ENCODE measurements around the gene KCNJ4. TPM values are rescaled to one million over a fixed set of nuclear protein-coding genes. Genes with fewer than 3 reads are reported as not detected.
"Not testable (repeated sequence)": the region's sequence is repeated elsewhere in the genome, so short reads cannot be mapped to it uniquely, and the experiment has no call there.

KCNJ4 gene
- total RNA-seq, 1 experiment from 2014 or later = not detected

DNA sequence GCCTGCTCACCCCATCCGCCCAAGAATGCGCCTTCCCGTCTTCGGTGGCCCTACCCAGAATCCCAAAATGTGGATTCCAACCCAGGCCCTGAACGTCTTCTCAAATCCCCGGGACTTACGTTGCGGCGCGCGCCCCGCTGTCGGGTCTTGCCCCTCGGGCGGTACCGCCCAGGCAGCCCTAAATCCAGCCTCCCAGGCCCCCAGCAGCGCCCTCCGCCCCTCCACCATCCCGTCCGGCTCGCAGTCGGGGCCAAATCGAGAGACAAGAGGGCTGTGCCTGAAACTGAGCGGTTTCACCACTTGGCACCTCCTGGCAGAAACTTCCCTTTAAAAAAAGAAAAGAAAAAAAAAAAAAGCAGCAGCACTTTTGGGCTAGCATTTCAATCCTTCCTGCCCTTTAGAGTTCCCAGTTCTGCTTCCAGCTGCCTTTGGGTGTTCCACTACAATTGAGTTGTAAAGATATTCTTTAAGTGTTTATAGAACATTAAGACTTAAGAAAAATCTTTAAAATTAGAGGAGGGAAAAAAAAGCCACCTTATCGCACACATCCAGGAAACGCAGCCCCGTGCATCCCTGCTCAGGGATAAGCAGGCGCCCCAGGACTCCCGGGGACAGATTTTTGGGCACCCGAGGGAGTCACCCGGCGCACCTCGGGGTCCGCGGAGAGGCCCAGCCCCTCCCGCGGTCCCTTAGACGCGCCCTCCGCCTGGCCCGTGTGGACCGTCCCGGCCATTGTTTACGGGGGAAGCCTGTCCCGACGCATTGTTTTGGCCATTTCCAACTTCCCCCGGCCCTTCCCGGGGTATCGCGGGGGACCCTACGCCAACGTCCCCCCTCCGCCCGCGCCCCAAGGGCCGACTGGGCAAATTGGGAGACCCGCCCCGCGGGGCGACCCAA is 57.6 kb downstream of the KCNJ4 start:
- CTCF ChIA-PET = interaction anchor here (0.6 kb wide), 1 partner anchor 83 kb away, joined by 4 read pairs; no protein-coding TSS in a partner anchor
- intact Hi-C loops (cut with micrococcal nuclease; ENCODE audit: unreplicated experiment) = no loop called here
- Mint-ChIP-seq H3K27me3 (ENCODE audit: unreplicated experiment) (peaks cover 17% of the 10 kb centered on the region), H3K9me3 (ENCODE audit: low read depth, unreplicated experiment) (no peaks in the 10 kb centered on the region), H3K4me3 (ENCODE audit: low read depth, unreplicated experiment) (peak overlapping the region; percentile 77), H3K27ac (ENCODE audit: unreplicated experiment) (peak overlapping the region; percentile 39), H3K36me3 (ENCODE audit: insufficient read depth, unreplicated experiment) (peaks cover 33% of the 10 kb centered on the region), H3K4me1 (ENCODE audit: low read depth, unreplicated experiment) (peaks cover 35% of the 10 kb centered on the region)
- BruUV-seq (replicated peaks) = no TSS peak
- TF ChIP-seq, protein P1, sequence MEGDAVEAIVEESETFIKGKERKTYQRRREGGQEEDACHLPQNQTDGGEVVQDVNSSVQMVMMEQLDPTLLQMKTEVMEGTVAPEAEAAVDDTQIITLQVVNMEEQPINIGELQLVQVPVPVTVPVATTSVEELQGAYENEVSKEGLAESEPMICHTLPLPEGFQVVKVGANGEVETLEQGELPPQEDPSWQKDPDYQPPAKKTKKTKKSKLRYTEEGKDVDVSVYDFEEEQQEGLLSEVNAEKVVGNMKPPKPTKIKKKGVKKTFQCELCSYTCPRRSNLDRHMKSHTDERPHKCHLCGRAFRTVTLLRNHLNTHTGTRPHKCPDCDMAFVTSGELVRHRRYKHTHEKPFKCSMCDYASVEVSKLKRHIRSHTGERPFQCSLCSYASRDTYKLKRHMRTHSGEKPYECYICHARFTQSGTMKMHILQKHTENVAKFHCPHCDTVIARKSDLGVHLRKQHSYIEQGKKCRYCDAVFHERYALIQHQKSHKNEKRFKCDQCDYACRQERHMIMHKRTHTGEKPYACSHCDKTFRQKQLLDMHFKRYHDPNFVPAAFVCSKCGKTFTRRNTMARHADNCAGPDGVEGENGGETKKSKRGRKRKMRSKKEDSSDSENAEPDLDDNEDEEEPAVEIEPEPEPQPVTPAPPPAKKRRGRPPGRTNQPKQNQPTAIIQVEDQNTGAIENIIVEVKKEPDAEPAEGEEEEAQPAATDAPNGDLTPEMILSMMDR (IDR thresholded peaks at IDR 0.05; ENCODE audit: unreplicated experiment) = no peak
- DNase-seq = peak; percentile 53

DNA sequence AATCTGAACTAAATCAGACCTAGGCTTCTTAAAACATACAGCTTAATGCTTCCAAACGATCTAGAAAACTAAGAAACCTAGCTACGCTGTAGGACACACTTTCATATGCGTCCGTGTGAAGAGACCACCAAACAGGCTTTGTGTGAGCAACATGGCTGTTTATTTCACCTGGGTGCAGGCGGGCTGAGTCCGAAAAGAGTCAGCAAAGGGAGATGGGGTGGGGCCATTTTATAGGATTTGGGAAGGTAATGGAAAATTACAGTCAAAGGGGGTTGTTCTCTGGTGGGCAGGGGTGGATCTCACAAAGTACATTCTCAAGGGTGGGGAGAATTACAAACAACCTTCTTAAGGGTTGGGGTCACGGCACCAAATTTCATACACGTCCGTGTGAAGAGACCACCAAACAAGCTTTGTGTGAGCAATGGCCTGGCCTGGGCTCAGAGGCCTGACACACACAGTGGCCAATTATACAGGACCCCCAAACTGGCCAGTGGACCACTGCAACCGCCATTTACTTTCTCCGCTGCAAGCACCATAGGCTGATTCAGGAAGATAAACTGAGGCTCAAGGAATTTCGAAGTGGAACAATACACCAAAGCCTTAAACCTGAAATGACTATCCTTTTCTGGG is 58.4 kb downstream of the KCNJ4 start:
- BruUV-seq (replicated peaks); intact Hi-C loops (cut with micrococcal nuclease; ENCODE audit: unreplicated experiment); H3K9me3 Mint-ChIP-seq (ENCODE audit: low read depth, unreplicated experiment); CTCF ChIA-PET; DNase-seq; H3K27me3 Mint-ChIP-seq (ENCODE audit: unreplicated experiment): not testable (repeated sequence)
- Mint-ChIP-seq H3K36me3 (ENCODE audit: insufficient read depth, unreplicated experiment) (peaks cover 33% of the 10 kb centered on the region), H3K4me1 (ENCODE audit: low read depth, unreplicated experiment) (peaks cover 35% of the 10 kb centered on the region), H3K27ac (ENCODE audit: unreplicated experiment) (peak overlapping the region; percentile 73), H3K4me3 (ENCODE audit: low read depth, unreplicated experiment) (peak overlapping the region; percentile 77)

DNA sequence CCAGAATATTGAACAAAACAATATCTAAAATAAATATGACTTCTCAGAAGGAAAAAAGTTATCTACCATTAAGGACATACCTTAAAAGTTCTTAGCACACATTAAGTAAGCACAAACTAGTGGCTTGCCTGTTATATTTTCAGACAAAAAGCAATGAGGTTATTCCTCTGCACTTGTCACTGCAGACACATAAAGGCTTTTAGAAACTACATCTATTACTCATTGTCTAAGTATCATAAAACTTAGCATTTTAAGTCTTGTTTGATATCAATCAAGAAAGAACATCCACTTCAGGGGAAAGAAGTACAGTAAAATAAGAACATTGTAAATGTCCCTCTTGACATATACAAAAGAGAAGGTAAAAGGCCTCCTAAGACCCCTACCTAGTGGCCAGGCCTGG is 59.1 kb downstream of the KCNJ4 start:
- TSS peak; percentile 9 for BruUV-seq (replicated peaks)
- peak overlapping the region; percentile 73 for H3K27ac Mint-ChIP-seq (ENCODE audit: unreplicated experiment)
- DNase-seq; intact Hi-C loops (cut with micrococcal nuclease; ENCODE audit: unreplicated experiment); H3K27me3 Mint-ChIP-seq (ENCODE audit: unreplicated experiment); H3K9me3 Mint-ChIP-seq (ENCODE audit: low read depth, unreplicated experiment); CTCF ChIA-PET: not testable (repeated sequence)
- peak overlapping the region; percentile 77 for H3K4me3 Mint-ChIP-seq (ENCODE audit: low read depth, unreplicated experiment)
- peaks cover 33% of the 10 kb centered on the region for H3K36me3 Mint-ChIP-seq (ENCODE audit: insufficient read depth, unreplicated experiment)
- H3K4me1 Mint-ChIP-seq (ENCODE audit: low read depth, unreplicated experiment) = peaks cover 36% of the 10 kb centered on the region

DNA sequence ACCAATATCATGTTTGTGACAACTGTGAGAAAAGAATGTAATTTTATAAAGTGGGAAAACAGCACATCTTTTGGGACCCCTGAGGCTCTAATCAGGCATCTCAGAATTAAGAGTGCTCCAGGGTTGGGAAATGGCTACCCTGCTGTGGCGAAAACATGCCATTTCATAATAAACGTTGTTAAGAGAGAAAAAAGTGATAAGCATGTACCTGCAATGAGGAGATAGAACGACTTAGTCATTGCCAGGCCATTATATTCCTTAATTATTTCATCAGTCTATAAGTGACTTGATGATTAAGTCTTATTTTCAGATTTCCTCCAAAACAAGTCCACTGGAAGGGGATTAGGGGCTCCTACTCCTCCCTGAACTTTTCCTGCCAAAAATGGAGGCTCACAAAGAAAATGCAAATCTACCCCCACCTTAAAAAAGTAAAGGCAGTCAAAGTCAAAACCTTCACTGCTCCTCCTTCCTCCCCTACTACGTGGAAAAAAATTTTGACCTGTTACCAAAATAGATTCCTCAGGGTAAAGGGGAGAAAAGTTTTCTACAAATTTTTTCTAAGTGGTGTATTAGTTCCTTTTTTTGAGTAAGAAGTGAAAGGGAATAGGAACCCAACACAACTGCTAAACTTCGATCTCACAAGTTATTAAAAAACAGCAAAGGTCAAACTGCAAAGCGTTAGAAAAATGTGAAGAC is 59.9 kb downstream of the KCNJ4 start:
- H3K36me3 Mint-ChIP-seq (ENCODE audit: insufficient read depth, unreplicated experiment) = peaks cover 33% of the 10 kb centered on the region
- intact Hi-C loops (cut with micrococcal nuclease; ENCODE audit: unreplicated experiment) = not testable (repeated sequence)

DNA sequence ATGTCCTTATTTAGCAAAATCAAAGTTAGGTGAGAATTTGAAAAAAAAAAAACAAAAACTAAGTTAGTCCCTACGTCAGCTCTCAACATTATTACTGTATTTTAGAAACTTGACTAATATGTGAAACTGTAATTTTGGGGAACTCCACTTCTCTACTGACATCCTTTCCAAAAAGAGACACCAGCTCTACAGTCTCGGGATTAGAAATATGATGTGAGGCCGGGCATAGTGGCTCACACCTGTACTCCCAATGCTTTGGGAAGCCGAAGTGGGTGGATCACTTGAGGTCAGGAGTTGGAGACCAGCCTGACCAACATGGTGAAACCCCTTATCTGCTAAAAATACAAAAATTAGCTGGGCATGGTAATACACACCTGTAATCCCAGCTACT is 65.6 kb downstream of the KCNJ4 start:
- intact Hi-C loops (cut with micrococcal nuclease; ENCODE audit: unreplicated experiment); DNase-seq; H3K27me3 Mint-ChIP-seq (ENCODE audit: unreplicated experiment); CTCF ChIA-PET; H3K27ac Mint-ChIP-seq (ENCODE audit: unreplicated experiment); H3K9me3 Mint-ChIP-seq (ENCODE audit: low read depth, unreplicated experiment); H3K36me3 Mint-ChIP-seq (ENCODE audit: insufficient read depth, unreplicated experiment); H3K4me3 Mint-ChIP-seq (ENCODE audit: low read depth, unreplicated experiment); BruUV-seq (replicated peaks): not testable (repeated sequence)
- peaks cover 12% of the 10 kb centered on the region for H3K4me1 Mint-ChIP-seq (ENCODE audit: low read depth, unreplicated experiment)

More for the DNA sequence above, 59.9 kb downstream of the KCNJ4 start:
- BruUV-seq (replicated peaks); CTCF ChIA-PET; DNase-seq; H3K27me3 Mint-ChIP-seq (ENCODE audit: unreplicated experiment); H3K9me3 Mint-ChIP-seq (ENCODE audit: low read depth, unreplicated experiment): not testable (repeated sequence)
- H3K4me3 Mint-ChIP-seq (ENCODE audit: low read depth, unreplicated experiment) = peak overlapping the region; percentile 21
- H3K27ac Mint-ChIP-seq (ENCODE audit: unreplicated experiment) = peak overlapping the region; percentile 67
- peaks cover 34% of the 10 kb centered on the region for H3K4me1 Mint-ChIP-seq (ENCODE audit: low read depth, unreplicated experiment)

DNA sequence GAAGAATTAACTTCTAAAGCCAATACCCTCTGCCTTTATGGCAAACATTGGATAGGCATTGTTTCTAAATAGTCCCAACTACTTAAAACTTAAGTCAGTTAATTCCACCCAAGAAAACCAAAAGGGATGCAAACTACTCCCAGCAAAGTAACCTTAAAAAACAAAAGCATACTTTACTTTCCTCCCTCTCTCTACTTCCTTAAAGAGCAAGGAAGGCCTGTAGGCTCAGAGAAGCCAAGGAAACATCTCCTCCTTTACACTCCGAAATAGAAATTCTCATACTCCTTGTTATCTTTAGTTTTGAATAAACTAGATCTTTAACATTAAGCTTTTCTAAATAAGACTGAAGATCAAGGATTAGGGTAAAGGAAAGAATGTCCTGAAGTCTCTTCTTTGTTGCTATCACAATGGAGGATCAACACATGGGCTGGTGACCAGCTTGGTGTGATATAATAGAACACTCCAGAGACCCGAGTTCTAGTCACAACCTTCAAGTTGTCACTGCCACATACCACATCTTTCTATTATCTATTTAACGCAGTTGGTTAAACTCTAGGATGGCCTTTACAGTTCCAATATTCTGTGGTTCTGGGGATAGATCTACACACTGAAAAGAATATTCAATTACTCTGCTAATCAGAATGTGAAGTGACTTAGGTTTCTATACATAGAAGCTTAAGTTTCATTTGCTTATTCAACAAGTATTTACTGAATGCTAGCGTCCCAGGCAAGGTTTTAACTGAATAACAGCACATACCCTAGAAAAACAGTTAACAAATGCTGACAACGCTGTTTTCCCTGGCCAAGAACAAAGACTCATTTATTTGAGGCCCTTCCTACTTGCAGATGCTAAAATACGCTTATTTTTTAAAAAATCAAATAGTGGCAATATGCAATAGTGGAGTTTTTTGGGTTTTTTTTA is 66.2 kb downstream of the KCNJ4 start:
- H3K4me1 Mint-ChIP-seq (ENCODE audit: low read depth, unreplicated experiment); H3K27ac Mint-ChIP-seq (ENCODE audit: unreplicated experiment); DNase-seq; H3K36me3 Mint-ChIP-seq (ENCODE audit: insufficient read depth, unreplicated experiment); intact Hi-C loops (cut with micrococcal nuclease; ENCODE audit: unreplicated experiment); CTCF ChIA-PET; H3K4me3 Mint-ChIP-seq (ENCODE audit: low read depth, unreplicated experiment); H3K27me3 Mint-ChIP-seq (ENCODE audit: unreplicated experiment); H3K9me3 Mint-ChIP-seq (ENCODE audit: low read depth, unreplicated experiment); BruUV-seq (replicated peaks): not testable (repeated sequence)

DNA sequence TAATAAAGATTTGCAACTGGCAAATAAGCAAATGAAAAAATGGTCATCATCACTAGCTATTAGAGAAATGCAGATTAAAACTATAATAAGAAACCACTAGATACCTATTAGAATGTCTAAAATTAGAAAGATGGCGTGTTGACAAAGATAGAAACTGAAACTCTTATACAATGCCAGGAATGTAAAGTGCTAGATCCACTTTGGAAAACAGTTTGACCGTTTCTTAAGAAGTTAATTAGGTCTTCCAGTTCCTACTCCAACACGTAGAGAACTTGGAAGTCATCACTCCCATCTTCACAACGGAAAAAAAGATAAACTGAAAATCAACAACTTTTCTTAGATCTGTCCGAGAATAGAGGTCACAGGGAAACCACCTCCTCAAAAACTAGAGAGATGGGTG is 68.1 kb downstream of the KCNJ4 start:
- intact Hi-C loops (cut with micrococcal nuclease; ENCODE audit: unreplicated experiment) = not testable (repeated sequence)

More for the DNA sequence above, 68.1 kb downstream of the KCNJ4 start:
- H3K4me1 Mint-ChIP-seq (ENCODE audit: low read depth, unreplicated experiment); H3K9me3 Mint-ChIP-seq (ENCODE audit: low read depth, unreplicated experiment); H3K36me3 Mint-ChIP-seq (ENCODE audit: insufficient read depth, unreplicated experiment); H3K27ac Mint-ChIP-seq (ENCODE audit: unreplicated experiment); H3K27me3 Mint-ChIP-seq (ENCODE audit: unreplicated experiment); CTCF ChIA-PET; H3K4me3 Mint-ChIP-seq (ENCODE audit: low read depth, unreplicated experiment); BruUV-seq (replicated peaks); DNase-seq: not testable (repeated sequence)

Data from Calu3 (cell line).